HG03139 (cell line): ENCODE data around the gene TSHZ1.
"Not testable (repeated sequence)": the region's sequence is repeated elsewhere in the genome, so short reads cannot be mapped to it uniquely, and the experiment has no call there.

Source experiments
- ATAC-seq: cut with Tn5 transposase; IDR thresholded peaks from one replicate; pipeline ENCODE4 v1.9.1; 2021; ENCODE audit not compliant: unreplicated experiment

The TSHZ1 gene

GRCh38 chr18:75304678-75305557 is 94.3 kb downstream of the TSHZ1 start:
- no peak for ATAC-seq

- ATAC-seq = no peak
Observed at GRCh38 chr18:75305984-75306383, 95.4 kb downstream of the TSHZ1 start.

GRCh38 chr18:75307530-75307929 is 96.9 kb downstream of the TSHZ1 start:
- ATAC-seq = no peak

DNA sequence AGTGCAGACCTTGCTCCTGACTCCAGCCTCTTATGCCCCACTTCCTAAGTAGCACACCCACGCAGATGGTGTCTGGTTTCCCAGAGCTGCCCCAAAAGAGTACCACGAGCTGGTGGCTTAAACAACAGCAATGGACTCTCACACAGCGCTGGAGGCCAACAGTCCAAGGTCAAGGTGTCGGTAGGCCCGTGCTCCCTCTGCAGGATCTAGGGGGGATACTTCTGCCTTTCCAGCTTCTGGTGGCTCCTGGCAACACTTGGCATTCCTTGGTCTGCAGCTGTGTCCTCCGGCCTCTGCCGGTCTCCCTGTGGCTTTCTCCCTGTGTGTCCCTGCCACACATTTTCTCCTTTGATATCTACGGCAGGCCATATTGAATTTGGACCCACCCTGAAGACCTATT is 99.0 kb downstream of the TSHZ1 start:
- no peak for ATAC-seq

GRCh38 chr18:75314117-75314516 is 103.5 kb downstream of the TSHZ1 start:
- ATAC-seq = no peak

GRCh38 chr18:75314606-75315005 is 104.0 kb downstream of the TSHZ1 start:
- ATAC-seq = no peak

GRCh38 chr18:75316223-75316622 is 105.6 kb downstream of the TSHZ1 start:
- no peak for ATAC-seq

DNA sequence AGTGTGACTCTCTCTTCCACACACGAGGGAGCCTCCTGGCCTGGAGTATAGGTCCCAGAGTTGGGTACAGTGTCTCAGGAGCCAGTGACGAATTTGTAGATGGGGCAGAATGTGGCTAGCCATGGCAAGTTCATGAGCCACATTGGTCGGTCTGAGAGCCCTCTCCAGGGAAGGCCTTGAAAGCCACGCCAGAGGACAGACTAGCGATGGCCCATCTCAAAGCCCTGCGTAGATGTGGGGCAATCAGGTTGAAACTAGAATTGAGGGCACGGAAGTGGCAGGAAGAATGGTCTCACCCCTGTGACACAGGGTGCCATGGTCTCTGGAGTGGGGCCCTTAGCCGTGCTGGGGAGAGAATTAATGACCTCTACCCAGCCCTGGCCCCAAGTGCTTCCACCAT is 106.2 kb downstream of the TSHZ1 start:
- ATAC-seq = no peak

- no peak for ATAC-seq
Observed at GRCh38 chr18:75317300-75317699, 106.7 kb downstream of the TSHZ1 start.

- ATAC-seq = no peak
Observed at GRCh38 chr18:75317703-75318102, 107.1 kb downstream of the TSHZ1 start.

- ATAC-seq = no peak
Observed at GRCh38 chr18:75319905-75320304, 109.3 kb downstream of the TSHZ1 start.

DNA sequence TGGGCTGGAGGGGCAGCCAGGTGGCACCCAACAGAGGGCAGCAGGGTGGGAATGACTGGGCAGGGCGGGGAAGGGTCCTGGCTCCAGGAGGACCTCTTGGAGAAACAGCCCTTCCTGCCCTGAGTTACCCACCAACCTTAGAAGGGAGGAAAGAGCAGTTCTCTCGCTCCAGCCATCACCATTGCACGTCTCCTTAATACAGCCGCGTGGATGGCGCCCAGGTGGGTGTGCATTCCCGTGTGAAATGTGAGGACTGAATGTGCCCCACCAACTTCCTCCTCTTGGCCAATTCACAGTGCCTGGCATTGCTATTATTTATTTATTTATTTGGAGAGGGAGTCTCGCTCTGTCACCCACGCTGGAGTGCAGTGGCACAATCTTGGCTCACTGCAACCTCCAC is 109.9 kb downstream of the TSHZ1 start:
- no peak for ATAC-seq

DNA sequence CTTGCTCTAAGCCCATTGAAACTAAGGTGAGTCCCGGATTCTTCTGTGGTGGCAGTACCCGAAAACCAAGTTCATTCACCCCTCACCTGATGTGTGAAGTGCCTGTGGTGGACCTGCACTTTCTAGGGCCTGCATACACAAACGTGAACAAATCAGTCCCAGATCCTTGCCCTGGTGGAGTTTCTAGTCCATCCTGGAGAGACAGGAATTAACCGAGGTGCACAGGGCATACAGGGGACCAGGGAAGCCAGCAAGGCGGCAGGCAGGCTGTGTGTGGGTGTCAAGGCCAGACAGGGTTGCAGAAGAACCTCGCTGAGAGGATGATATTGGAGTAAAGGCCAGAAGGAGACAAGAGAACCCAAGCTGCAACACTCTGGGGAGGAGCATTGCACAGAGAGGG is 110.8 kb downstream of the TSHZ1 start:
- no peak for ATAC-seq

DNA sequence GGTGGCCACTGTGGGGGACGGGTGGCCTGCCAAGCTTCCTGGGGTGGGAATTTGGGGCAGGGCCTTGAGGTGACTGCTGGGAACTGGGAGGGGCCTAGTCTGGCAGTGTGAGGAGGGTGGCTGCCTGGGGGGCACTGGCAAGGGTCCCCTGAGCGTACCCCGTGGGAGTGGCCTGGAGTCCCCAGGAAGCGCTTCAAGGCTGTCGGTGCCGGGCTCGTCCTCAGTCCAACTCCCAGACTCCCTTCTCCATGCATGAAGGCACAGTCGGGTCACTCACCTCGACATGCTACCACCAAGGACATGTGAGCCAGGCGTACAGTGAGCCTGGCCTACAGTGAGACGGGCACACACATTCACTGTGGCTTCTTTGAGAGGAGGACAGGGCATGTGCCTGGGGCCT is 111.6 kb downstream of the TSHZ1 start:
- ATAC-seq = no peak

GRCh38 chr18:75323821-75324585 is 113.4 kb downstream of the TSHZ1 start:
- ATAC-seq = no peak

GRCh38 chr18:75324686-75325257 is 114.2 kb downstream of the TSHZ1 start:
- no peak for ATAC-seq

DNA sequence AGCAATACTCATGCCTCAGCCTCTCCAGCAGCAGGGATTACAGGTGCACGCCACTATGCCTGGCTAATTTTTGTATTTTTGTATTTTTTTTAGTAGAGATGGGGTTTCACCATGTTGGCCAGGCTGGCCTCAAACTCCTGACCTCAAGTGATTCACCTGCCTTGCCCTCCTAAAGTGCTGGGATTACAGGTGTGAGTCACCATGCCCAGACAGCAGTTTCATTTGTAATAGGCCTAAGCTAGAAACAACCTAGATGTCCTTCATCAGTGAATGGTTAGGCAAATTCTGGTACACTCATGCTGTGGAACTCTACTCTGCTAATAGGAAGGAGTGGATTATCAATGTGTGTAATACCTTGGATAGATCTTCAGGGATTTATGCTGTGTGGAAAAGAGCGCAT is 119.2 kb downstream of the TSHZ1 start:
- ATAC-seq = not testable (repeated sequence)

DNA sequence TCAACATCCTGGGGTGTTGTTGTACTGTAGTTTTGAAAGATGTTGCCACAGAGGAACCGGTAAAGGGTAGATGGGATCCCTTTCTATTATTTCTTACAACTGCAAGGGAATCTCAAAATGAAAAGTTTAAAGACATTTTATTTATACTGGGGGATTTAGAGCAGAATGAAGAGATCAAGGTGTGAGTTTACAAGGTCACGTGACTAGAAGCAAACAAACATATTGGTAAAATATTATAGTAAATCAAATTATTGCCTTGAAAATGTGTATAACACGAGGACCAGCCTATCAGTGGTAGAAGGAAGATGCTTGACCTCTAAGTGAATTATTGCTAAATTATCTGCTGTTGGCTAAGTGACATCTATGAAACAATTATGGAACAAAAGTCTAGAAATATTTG is 119.7 kb downstream of the TSHZ1 start:
- ATAC-seq = no peak

- ATAC-seq = no peak
Observed at GRCh38 chr18:75334869-75335268, 124.3 kb downstream of the TSHZ1 start.

GRCh38 chr18:75335511-75335910 is 124.9 kb downstream of the TSHZ1 start:
- ATAC-seq = no peak

DNA sequence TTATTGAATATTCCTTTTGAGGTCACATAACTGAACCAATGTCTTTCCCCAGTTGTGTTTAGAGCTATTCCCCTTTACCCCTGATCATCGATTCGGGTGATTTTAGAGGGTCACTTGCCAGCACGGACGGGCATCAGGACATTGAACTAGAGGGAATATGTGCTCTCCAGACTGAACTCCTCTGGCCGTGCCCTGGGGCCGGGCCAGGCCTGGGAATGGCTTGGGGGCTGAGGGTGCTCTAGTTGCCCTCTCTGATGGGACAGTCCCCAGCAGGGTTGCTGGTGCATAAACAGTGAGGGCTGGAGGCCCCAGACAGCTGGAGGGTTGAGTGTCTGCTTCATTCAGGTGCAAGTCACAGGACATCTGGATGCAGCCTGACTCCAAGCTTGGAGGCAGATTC is 126.2 kb downstream of the TSHZ1 start:
- ATAC-seq = no peak

DNA sequence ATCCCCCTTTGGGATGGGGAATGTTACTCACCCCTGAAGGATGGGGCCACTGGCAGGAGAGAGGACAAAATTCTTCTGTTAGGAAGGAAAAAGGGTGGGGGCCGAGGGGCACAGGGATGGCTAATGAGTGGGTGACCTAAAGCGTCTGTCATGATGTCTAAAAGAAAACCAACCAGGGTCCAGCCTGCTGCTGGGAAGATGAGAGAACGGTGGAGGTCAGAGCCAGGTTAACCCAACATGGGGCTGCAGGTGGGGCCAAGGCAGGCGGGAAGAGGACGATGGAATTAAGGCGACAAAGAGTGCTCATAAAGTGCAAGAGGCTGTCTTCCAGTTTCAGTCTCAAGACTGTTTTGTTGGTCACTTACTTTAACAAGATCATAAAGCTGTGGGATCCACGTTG is 126.8 kb downstream of the TSHZ1 start:
- no peak for ATAC-seq
